Left colon (tissue), 2 donors: Measurements from ENCODE around the gene FHOD1. TPM values are rescaled to one million over a fixed set of nuclear protein-coding genes. Genes with fewer than 3 reads are reported as not detected.

ENCODE experiments used
- ATAC-seq: fragments of 200-7000 bp; cut with Tn5 transposase; one replicate; pipeline ENCODE4 v1.9.1; 2020; ENCODE audit warnings: mild to moderate bottlenecking, moderate library complexity
- DNase-seq, 2 donors: peaks; one replicate each; pipeline ENCODE4 v3.0.0-alpha.2; 2020
- intact Hi-C, 2 donors: fragments of 100-400 bp; cut with DNase I in 1 of 2; cut with micrococcal nuclease in 1 of 2; formaldehyde crosslinking; loops; one replicate each; pipeline versions ENCODE4 v1.11.2 to v1.14.0; 2022; cut with DNase I, micrococcal nuclease
- total RNA-seq, 2 donors: library from RNA; stranded (reverse); fragmentation: NEBNext Ultra II Directional; extraction: Animal tissue kit (Norgen Biotek cat#: 25700); gene quantifications; one replicate each; pipeline ENCODE4 v1.2.1, GENCODE V29; 2021
- donor health status: DM: no; HTN: no; CAD: no.
- donor health status: DM: yes; HTN: yes; CAD: no.

Gene FHOD1
- total RNA-seq, 2 donors from 2014 or later = 29.7 to 42.7 TPM

- intact Hi-C loops = no loop called here
- ATAC-seq = peak; percentile 42
- DNase-seq = peak in 1 of 2 donors; percentile 62
Observed at GRCh38 chr16:67199808-67200198, 47.5 kb downstream of the FHOD1 start.

GRCh38 chr16:67199011-67199807 lies 48.1 kb downstream of the FHOD1 start, which contains the start of gene ELMO3:
Gene ELMO3, plus strand, starts transcription at chr16:67199131. Its CDS starts 196 bp downstream, at chr16:67199327.
- peak; percentile 87 to 89 for DNase-seq
- peak; percentile 86 for ATAC-seq
- intact Hi-C loops = no loop called here

DNA sequence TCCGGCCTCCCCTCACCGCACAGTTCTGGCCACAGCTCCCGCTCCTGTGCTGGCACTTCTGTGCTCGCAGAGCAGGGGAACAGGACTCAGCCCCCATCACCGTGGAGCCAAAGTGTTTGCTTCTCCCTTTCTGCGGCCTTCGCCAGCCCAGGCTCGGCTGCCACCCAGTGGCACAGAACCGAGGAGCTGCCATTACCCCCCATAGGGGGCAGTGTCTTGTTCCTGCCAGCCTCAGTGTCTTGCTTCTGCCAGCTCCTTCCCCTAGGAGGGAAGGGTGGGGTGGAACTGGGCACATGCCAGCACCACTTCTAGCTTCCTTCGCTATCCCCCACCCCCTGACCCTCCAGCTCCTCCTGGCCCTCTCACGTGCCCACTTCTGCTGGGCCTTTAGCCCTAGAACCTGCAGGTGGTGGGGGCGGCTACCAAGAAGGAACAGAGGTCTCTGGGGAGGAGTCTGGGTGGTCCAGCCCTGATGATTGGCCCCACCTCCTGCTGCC lies 49.0 kb downstream of the FHOD1 start:
- intact Hi-C loops = no loop called here
- peak; percentile 77 to 82 for DNase-seq
- peak; percentile 67 for ATAC-seq

GRCh38 chr16:67197704-67198103 lies 49.6 kb downstream of the FHOD1 start:
- ATAC-seq = no peak
- no peak for DNase-seq
- intact Hi-C loops = no loop called here

GRCh38 chr16:67196881-67197280 lies 50.4 kb downstream of the FHOD1 start:
- intact Hi-C loops = no loop called here
- no peak for DNase-seq
- ATAC-seq = no peak

GRCh38 chr16:67195676-67196075 lies 51.6 kb downstream of the FHOD1 start:
- DNase-seq (no peak), ATAC-seq (no peak)
- intact Hi-C loops = no loop called here

DNA sequence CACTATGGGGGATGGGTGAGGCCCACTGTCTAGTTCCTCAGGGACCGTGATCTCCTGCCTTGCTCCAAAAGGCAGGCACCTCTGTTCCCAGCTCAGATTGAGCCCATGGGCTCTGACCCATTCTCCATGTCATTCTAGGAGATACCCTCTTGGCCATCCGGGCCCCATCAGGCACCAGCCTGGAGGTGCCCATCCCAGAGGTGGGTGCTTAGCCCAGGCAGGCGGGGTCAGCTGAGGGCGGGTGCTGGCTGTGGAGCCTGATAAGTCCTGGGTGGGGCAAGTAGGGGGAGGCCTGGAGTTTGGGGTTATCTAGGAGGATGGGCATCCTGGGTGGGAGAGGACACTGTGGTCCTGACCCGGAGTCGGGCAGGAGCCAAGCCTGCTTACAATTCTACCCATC lies 53.0 kb downstream of the FHOD1 start:
- no peak for DNase-seq
- intact Hi-C loops = no loop called here
- ATAC-seq = no peak

- ATAC-seq = no peak
- no peak for DNase-seq
- intact Hi-C loops = no loop called here
Observed at GRCh38 chr16:67193536-67193935, 53.7 kb downstream of the FHOD1 start.

GRCh38 chr16:67192781-67193361 lies 54.4 kb downstream of the FHOD1 start:
- intact Hi-C loops = no loop called here
- ATAC-seq (no peak), DNase-seq (no peak)

GRCh38 chr16:67191995-67192681 lies 55.1 kb downstream of the FHOD1 start, which contains the start of gene E2F4:
Gene E2F4, plus strand, starts transcription at chr16:67192155. Its CDS starts 73 bp downstream, at chr16:67192228.
- ATAC-seq = peak; percentile 94
- intact Hi-C loops = no loop called here
- DNase-seq = peak; percentile 91

DNA sequence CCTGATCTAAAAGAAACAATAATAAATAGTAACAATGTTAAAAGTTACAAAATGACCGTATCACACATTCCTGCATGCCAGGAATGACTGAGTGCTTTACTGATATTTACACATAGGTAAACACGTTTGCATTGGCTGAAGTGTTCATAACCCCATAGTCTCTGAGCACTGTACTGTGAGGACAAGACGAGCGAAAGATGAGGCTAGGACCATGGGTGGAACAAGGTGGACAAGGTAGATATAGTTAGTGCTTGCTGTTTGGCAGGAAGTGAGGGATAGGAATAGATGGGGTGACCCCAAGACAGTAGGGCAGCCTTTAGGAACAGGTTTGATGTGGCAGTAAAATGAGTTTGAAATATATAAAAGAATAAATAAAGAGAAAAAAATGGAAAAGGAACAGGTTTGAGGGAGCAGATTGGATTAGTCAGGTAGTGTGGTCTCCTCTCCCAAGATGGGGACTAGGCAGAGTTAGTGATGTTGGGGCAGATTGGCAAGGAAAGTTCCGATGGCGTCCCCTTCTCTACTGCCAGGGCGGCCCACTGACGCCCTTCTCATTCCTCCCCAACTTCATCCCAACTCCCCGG lies 55.8 kb downstream of the FHOD1 start:
- no peak for ATAC-seq
- DNase-seq = no peak
- intact Hi-C loops = no loop called here

GRCh38 chr16:67190448-67191399 lies 56.6 kb downstream of the FHOD1 start:
- intact Hi-C loops = no loop called here
- no peak for DNase-seq
- no peak for ATAC-seq

GRCh38 chr16:67190041-67190440 lies 57.2 kb downstream of the FHOD1 start, which contains the start of gene EXOC3L1:
Gene EXOC3L1, minus strand, starts transcription at chr16:67190136. Its CDS starts 460 bp downstream, at chr16:67189676.
- intact Hi-C loops = no loop called here
- ATAC-seq (no peak), DNase-seq (no peak)

DNA sequence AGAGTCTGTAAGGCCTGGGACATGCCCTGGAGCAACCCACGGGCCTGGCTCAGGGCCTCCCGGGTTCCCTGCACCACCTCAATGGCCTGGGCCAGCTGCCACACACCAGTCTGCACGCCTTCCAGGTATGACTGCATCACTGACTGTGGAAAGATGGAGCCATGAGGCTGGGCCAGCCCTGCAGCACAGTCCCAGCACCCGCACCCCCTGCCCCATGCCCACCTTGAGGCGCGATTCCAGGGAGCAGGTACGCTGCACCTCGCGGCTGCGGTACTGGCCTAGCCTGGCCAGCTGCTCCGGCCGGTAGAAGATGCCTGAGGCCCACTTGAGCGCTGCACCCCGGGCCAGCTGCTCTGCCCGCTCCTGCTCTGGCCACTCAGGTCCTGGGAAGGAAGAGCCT lies 58.5 kb downstream of the FHOD1 start:
- ATAC-seq (no peak), DNase-seq (no peak)
- intact Hi-C loops = no loop called here

GRCh38 chr16:67188323-67188722 lies 59.0 kb downstream of the FHOD1 start:
- intact Hi-C loops = no loop called here
- ATAC-seq (no peak), DNase-seq (no peak)

DNA sequence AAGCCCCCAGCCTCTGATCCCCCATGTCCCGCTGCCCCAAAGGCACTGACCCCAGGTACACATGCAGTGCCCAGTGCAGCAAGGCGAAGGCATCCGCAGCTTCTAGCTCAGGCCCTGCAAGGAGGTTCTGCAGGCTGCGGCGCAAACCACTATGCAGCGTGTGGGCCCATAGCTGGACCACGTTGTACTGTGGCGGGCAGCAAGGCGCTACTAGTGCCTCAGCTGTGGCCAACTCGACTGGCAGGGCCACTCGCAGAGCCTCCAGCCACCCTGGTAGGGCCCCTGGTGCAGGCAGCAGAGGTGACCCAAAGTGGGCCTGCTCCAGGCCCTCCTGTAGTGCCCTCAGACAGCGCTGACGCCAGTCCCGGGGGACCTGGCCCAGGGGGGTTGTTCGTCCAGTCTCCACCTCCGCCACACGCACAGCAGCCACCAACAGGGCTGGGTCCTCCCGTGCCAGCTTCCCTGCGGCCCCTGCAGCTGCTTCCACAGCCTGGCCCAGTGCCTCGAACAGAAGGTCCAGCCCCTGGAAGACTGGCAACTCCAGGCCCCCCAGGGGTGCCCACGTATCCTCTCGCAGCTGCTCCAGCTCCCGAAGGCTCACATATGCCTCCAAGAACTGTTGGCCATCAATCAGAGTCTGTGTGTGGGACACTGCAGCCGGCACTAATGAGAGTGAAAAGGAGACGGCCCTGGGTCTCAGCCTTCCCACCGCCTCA lies 59.9 kb downstream of the FHOD1 start:
- ATAC-seq (no peak), DNase-seq (no peak)
- intact Hi-C loops = no loop called here

- DNase-seq (no peak), ATAC-seq (no peak)
- intact Hi-C loops = no loop called here
Observed at GRCh38 chr16:67186550-67186950, 60.7 kb downstream of the FHOD1 start.
